ENCODE results near the gene MIER3. TPM values are rescaled to one million over a fixed set of nuclear protein-coding genes. Genes with fewer than 3 reads are reported as not detected.

The MIER3 gene
- total and polyA plus RNA-seq, 2 of the 13 experiments (the other 11 are each of a cell fraction or from before 2014, with no cell fraction given) = 14.6 to 38.8 TPM

GRCh38 chr5:56909294-56910209, 42.4 kb downstream of the MIER3 start, which contains the start of gene SETD9 (continued):
- TF ChIP-seq AHDC1 (CRISPR knock-in tag; IDR thresholded peaks at IDR 0.05; ENCODE audit: borderline replicate concordance) (peak; percentile 38), ZNF788 (CRISPR knock-in tag; IDR thresholded peaks at IDR 0.05; ENCODE audit: borderline replicate concordance) (peak; percentile 8; the same call in 1 of the 2 replicates), ZNF879 (CRISPR knock-in tag; IDR thresholded peaks at IDR 0.05) (0 out of 2 replicates have a peak, but pooled peaks have one; percentile 48), JUNB (CRISPR knock-in tag; IDR thresholded peaks at IDR 0.05; ENCODE audit: borderline replicate concordance) (no peak), ZNF33B (CRISPR knock-in tag; IDR thresholded peaks at IDR 0.05) (0 out of 2 replicates have a peak, but pooled peaks have one; percentile 58), ZNF792 (CRISPR knock-in tag; IDR thresholded peaks at IDR 0.05) (peak; percentile 78), SRF (IDR thresholded peaks at IDR 0.05; ENCODE audit: low read depth, low read length) (no peak), E2F2 (CRISPR knock-in tag; IDR thresholded peaks at IDR 0.05; ENCODE audit: borderline replicate concordance) (0 out of 2 replicates have a peak, but pooled peaks have one; percentile 14), CBX5 (CRISPR knock-in tag; IDR thresholded peaks at IDR 0.05; ENCODE audit: borderline replicate concordance) (0 out of 2 replicates have a peak, but pooled peaks have one; percentile 10), ZMYM4 (CRISPR knock-in tag; IDR thresholded peaks at IDR 0.05) (peak; percentile 67), SOX6 (IDR thresholded peaks at IDR 0.05) (no peak), SOX6 (CRISPR knock-in tag; IDR thresholded peaks at IDR 0.05) (peak; percentile 30), AHR (CRISPR knock-in tag; IDR thresholded peaks at IDR 0.05) (peak; percentile 45; the same call in 1 of the 2 replicates), ZBTB2 (CRISPR knock-in tag; IDR thresholded peaks at IDR 0.05; ENCODE audit: low read depth) (peak; percentile 24), PCBP2 (optimal IDR thresholded peaks at IDR 0.05; ENCODE audit: low read depth, low read length, poor library complexity, severe bottlenecking) (no peak), ZNF451 (CRISPR knock-in tag; IDR thresholded peaks at IDR 0.05) (peak; percentile 41; the same call in 1 of the 2 replicates), ZNF781 (CRISPR knock-in tag; IDR thresholded peaks at IDR 0.05; ENCODE audit: borderline replicate concordance, not compliant biosample characterization) (no peak), MIER3 (CRISPR knock-in tag; IDR thresholded peaks at IDR 0.05; ENCODE audit: borderline replicate concordance) (no peak), ZNF30 (CRISPR knock-in tag; IDR thresholded peaks at IDR 0.05) (no peak)
